ENCODE data around the gene DCUN1D5.
"Not testable (repeated sequence)": the region's sequence is repeated elsewhere in the genome, so short reads cannot be mapped to it uniquely, and the experiment has no call there.

The DCUN1D5 gene

GRCh38 chr11:103053997-103054396 lies 38.0 kb downstream of the DCUN1D5 start:
- no peak for DNase-seq

DNA sequence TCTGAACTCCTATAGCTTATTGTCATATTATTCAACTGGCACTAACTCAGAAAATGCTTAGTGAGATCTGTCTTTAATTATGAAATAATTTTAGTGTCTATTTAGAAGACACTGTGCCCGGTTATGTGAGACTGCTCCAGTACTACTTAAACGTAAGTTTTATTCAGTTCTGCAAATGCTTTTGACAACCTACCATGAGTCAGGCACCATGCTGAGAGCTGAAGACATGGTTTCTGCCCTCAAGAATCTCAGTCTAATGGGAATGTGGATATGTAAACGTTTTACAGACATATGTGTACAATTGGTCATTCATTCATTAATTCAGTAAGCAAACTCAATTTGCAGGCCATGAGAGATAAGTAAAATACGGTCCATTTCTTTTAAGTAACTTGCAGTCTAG lies 40.0 kb downstream of the DCUN1D5 start:
- no peak for DNase-seq

GRCh38 chr11:103051151-103051801 lies 40.7 kb downstream of the DCUN1D5 start:
- DNase-seq, result no peak

DNA sequence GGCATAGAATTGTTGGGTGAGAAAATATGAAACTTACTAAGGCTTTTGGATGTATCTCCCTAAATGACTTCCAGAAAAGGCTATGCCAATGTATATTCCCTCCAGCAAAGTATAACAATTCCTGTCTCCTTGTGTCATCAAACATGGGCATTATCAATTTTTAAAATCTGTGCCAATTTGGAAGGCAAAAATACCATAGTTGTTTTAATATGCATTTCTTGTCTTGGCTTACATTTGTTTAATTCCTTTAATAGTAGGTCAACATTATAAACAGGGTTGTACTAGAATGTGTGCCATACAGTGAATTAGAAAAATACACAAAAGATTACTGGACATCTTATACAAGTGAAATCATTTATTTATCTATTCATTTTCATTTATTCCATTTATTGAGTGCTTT lies 41.6 kb downstream of the DCUN1D5 start:
- no peak for DNase-seq

DNA sequence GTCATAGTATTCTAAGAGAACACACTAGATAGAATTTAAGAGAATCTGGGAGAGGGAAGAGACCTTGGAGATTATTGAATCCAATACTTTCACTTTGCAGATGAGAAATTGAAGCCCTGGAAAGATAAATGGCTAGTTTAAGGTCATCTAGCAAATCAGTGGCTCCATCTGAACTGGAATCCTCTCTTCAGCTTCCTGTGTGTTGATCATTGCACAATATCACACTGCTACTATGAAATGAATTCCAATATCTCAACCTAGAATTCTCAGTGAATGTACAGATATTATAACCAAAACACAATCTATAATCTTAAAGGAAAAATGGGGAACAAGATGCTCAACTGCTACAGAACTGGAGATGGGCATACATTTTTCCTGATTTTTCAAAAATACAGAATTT lies 44.1 kb downstream of the DCUN1D5 start:
- no peak for DNase-seq

- DNase-seq, result no peak
Measured at GRCh38 chr11:103043826-103044678, 47.9 kb downstream of the DCUN1D5 start.

DNA sequence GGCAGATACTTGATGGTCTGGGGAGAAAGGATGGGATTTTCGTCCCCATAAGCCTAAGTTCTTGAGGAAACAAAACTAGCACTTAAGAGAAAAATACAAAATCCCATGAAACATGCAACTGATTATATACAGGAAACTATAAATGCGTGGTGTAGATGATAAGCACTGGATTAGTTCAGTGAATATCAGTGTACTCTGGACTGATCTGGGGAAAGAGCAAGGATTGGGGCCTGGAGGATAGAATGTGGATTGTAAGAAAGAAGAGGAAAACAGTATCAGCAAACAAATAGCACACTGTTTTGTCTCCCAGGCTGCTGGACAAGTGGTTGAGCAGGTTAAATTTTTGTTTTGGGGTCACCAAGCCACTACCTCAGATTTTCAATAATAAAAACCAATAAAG lies 49.8 kb downstream of the DCUN1D5 start:
- DNase-seq, result no peak

GRCh38 chr11:103035791-103036434 lies 56.0 kb downstream of the DCUN1D5 start:
- peak; percentile 3 for DNase-seq

DNA sequence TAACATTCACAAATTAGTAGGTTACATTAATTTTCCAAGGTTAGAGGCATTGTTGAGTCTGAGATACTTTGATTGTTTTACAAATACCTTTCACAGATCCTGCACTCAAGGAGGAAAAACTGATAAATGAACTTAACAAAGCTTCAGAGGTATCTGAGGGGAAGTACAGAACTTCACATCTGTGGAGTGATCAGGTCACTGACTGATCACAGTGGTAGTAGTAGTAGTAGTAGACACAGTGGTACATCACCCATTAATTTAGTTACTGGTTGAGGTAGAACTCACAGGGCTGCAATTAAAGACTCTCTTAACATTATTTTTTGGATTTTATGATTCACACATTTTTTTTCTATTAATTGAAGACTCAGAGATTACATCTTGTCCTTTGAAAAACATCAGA lies 56.7 kb downstream of the DCUN1D5 start:
- DNase-seq, result no peak

GRCh38 chr11:103031834-103032233 lies 60.1 kb downstream of the DCUN1D5 start:
- no peak for DNase-seq

DNA sequence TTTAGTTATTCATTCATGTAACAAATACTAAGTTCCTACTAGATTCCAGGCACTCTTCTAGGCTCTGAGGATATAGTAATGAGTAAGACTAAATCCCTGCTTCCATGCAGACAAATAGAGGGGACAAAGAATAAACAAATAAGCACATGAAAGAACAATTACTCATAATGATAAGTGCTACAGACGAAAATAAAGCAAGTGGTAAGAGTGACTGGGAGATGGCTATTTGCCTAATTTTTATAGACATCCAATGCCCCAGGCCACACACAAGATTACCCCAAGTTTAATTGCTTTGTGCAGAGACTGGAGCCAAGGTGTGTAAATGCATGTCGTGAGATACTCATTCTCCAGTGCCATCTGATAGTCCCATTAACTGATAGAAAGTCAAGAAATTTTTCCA lies 62.6 kb downstream of the DCUN1D5 start:
- DNase-seq, result no peak

- DNase-seq, result not testable (repeated sequence)
Measured at GRCh38 chr11:103028304-103029020, 63.5 kb downstream of the DCUN1D5 start.

DNA sequence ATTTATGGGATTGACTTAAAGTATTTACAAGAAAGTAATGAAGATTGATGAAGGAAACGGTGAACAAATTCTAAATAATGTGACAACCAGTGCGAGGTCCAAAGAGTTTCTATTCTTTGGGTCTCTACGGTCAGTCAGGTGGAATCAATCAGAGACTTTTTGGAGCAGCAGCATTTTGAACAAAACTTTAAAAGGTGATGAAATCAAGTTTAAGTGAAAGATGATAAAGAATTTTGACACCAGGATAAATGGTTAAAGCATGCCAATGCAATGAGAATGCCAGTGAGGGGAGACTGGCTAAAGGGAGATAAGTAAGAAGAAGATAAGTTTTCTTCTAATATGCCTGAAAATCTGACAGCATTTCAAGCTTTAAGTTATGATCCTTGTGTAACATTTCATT lies 67.9 kb downstream of the DCUN1D5 start:
- DNase-seq, result no peak

GRCh38 chr11:103016031-103016430 lies 75.9 kb downstream of the DCUN1D5 start:
- DNase-seq, result no peak

DNA sequence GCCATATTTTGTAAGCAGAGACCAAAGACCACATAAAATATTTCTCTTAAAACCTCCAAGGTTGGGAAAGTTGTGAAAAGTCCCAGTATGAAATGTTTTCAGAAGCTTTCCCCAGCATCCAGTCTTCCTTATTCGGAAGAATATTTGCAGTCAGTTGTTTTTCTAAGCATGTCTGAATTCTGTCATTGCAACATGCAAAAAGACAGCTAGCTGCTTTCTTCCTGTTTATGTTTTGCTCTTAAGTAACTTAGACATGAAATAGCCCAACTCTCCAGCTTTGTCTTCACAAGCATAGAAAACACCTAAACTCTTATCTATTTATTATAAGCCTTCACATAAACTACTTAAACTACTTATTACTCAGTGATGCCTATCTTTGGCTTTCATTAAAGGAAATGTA lies 78.5 kb downstream of the DCUN1D5 start:
- DNase-seq, result no peak
